Measurements from ENCODE around the gene C4orf51. TPM values are rescaled to one million over a fixed set of nuclear protein-coding genes. Genes with fewer than 3 reads are reported as not detected.
A peak's percentile ranks its signal among the peaks of the same experiment; 100 is the strongest.

The C4orf51 gene
- total RNA-seq, 1 experiment from 2014 or later: not detected

DNA sequence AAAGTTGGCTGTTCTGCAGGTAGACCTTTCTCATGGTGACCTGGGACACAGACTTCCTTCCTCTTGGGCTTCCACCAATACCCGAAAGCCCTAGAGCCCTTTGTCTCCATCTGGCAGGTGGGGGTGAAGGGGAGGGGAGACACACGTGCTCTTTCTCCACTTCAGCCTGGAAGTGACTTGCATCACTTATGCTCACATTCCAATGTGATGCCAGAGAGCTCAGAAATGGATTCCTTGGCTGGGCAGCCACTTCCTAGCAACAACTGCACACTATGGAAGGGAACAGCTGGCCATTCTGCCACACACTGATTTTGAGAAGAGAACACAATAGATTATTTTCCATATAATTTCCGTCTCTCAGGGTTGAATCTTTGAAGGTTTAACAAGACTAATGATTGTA, 36.3 kb downstream of the C4orf51 start:
- Histone ChIP-seq H3K9me3 (ENCODE audit: low read length) (0 out of 2 replicates have a peak, but pooled peaks cover 8% of the 10 kb centered on the region), H4K20me1 (ENCODE audit: low read length) (no peaks in the 10 kb centered on the region), H3K9me2 (replicated peaks; ENCODE audit: low read length) (no peaks in the 10 kb centered on the region), H3K4me1 (ENCODE audit: insufficient read depth, low read length) (no peaks in the 10 kb centered on the region), H3K4me3 (ENCODE audit: low read length) (no peak overlapping the region), H3K4me2 (ENCODE audit: low read length) (no peak overlapping the region), H3K79me2 (ENCODE audit: low read length) (no peaks in the 10 kb centered on the region), H3K27ac (ENCODE audit: low read length) (no peak overlapping the region), H3K27me3 (ENCODE audit: low read length) (no peaks in the 10 kb centered on the region), H3F3A (ENCODE audit: low read length, unreplicated experiment) (no peaks in the 10 kb centered on the region), H3K9ac (ENCODE audit: low read length) (no peak overlapping the region), H3K36me3 (ENCODE audit: low read depth, low read length) (no peaks in the 10 kb centered on the region), H2AFZ (ENCODE audit: low read length) (no peak overlapping the region)
- intact Hi-C loops (cut with micrococcal nuclease): no loop called here
- POLR2A ChIA-PET (ENCODE audit: unreplicated experiment): no interaction called here
- no TSS peak for BruUV-seq (replicated peaks)
- ATAC-seq (no peak), DNase-seq (peak; percentile 11)
- CTCF ChIA-PET: no interaction called here
- TF ChIP-seq EZH2phosphoT487 (IDR thresholded peaks at IDR 0.05; ENCODE audit: borderline replicate concordance, low read length) (no peak), EZH2 (IDR thresholded peaks at IDR 0.05; ENCODE audit: low read length, unreplicated experiment) (no peak)
- TF ChIP-seq, protein P1, sequence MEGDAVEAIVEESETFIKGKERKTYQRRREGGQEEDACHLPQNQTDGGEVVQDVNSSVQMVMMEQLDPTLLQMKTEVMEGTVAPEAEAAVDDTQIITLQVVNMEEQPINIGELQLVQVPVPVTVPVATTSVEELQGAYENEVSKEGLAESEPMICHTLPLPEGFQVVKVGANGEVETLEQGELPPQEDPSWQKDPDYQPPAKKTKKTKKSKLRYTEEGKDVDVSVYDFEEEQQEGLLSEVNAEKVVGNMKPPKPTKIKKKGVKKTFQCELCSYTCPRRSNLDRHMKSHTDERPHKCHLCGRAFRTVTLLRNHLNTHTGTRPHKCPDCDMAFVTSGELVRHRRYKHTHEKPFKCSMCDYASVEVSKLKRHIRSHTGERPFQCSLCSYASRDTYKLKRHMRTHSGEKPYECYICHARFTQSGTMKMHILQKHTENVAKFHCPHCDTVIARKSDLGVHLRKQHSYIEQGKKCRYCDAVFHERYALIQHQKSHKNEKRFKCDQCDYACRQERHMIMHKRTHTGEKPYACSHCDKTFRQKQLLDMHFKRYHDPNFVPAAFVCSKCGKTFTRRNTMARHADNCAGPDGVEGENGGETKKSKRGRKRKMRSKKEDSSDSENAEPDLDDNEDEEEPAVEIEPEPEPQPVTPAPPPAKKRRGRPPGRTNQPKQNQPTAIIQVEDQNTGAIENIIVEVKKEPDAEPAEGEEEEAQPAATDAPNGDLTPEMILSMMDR (conservative IDR thresholded peaks at IDR 0.05; ENCODE audit: low read depth, low read length): no peak

DNA sequence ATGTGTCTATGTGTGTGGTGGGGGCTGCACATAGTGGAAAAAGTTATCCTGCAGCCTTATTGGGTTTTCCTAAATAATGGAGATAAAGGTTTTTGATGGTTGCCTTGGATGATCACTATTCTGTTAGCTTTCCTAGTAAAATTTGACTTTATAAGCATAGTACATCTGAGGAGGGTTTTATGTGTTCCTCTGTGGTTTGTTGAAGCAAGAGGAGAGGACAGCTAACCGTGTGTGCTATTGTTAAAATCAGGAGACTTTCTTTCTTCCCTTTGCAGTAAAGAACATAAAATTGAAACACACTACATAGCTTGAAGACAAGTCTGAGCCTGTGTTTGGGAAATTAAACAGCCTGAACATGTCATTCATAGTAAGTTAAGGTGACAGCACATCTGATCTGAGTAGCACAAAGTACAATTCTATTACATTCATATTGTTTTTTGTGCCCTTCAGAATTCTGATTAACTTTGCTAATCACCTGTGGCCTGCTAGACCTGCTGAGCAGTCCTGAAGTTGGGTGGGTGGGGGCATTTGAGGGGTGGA, 36.8 kb downstream of the C4orf51 start:
- H3K9me2 ChIP-seq (replicated peaks; ENCODE audit: low read length): no peaks in the 10 kb centered on the region
- ChIA-PET CTCF (no interaction called here), POLR2A (ENCODE audit: unreplicated experiment) (no interaction called here)
- H3K36me3 ChIP-seq (ENCODE audit: low read depth, low read length): no peaks in the 10 kb centered on the region
- no peaks in the 10 kb centered on the region for H3K4me1 ChIP-seq (ENCODE audit: insufficient read depth, low read length)
- H2AFZ ChIP-seq (ENCODE audit: low read length): no peak overlapping the region
- H3K79me2 ChIP-seq (ENCODE audit: low read length): no peaks in the 10 kb centered on the region
- BruUV-seq (replicated peaks): no TSS peak
- H3F3A ChIP-seq (ENCODE audit: low read length, unreplicated experiment): no peaks in the 10 kb centered on the region
- no peak for DNase-seq
- H3K4me3 ChIP-seq (ENCODE audit: low read length): no peak overlapping the region
- 0 out of 2 replicates have a peak, but pooled peaks cover 4% of the 10 kb centered on the region for H3K9me3 ChIP-seq (ENCODE audit: low read length)
- ATAC-seq: no peak
- no peak overlapping the region for H3K9ac ChIP-seq (ENCODE audit: low read length)
- no peak overlapping the region for H3K27ac ChIP-seq (ENCODE audit: low read length)
- H3K27me3 ChIP-seq (ENCODE audit: low read length): no peaks in the 10 kb centered on the region
- H3K4me2 ChIP-seq (ENCODE audit: low read length): no peak overlapping the region
- H4K20me1 ChIP-seq (ENCODE audit: low read length): no peaks in the 10 kb centered on the region
- intact Hi-C loops (cut with micrococcal nuclease): no loop called here
- TF ChIP-seq, protein P1 (conservative IDR thresholded peaks at IDR 0.05; ENCODE audit: low read depth, low read length): no peak
- TF ChIP-seq EZH2 (IDR thresholded peaks at IDR 0.05; ENCODE audit: low read length, unreplicated experiment) (no peak), EZH2phosphoT487 (IDR thresholded peaks at IDR 0.05; ENCODE audit: borderline replicate concordance, low read length) (no peak)

DNA sequence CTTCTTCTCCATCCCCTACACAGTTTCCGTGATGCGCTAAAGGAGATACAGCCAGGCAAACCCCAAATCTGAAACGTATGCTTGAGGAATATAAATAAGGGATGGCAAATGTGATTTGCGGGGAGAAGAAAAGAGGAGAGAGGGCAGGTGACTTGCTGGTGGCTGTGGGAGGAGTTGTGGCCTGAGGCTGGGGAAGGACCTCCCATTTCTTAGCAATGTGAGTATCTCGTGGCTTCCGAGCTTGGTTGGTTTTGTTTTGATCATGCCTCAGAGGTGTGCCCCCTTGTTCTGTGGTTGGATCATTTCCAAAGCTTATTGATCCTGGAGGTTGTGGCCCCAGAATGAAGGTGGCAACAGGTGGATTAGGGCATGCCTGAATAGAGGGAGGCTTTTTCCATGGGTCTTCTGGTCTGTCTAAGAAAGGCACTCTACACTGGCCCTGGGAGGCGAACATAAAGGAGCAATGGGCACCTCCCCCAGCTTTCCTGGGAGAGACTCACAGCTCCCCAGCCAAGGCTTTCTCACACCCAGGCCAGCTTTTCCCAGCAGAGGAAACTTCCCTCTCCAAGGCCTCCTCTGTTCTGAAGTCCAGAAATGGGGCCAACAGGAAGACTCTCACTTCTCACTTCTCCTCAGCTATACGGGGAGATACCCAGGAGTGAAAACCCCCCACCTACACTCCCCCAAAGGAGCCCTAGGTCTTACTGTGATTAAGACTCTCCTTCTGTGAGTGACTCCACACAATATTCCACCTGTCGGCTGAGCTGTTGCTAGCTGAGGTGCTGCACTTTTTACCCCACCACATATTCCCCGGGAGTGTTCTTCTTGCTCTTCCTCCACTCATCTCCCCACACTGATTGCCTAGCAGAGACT, 40.0 kb downstream of the C4orf51 start:
- no peaks in the 10 kb centered on the region for H3K27me3 ChIP-seq (ENCODE audit: low read length)
- no peaks in the 10 kb centered on the region for H3K79me2 ChIP-seq (ENCODE audit: low read length)
- H3K9me2 ChIP-seq (replicated peaks; ENCODE audit: low read length): no peaks in the 10 kb centered on the region
- ATAC-seq (no peak), DNase-seq (no peak)
- H3K4me1 ChIP-seq (ENCODE audit: insufficient read depth, low read length): peaks cover 8% of the 10 kb centered on the region; the same call in 1 of the 2 replicates
- no peaks in the 10 kb centered on the region for H4K20me1 ChIP-seq (ENCODE audit: low read length)
- H3K4me2 ChIP-seq (ENCODE audit: low read length): no peak overlapping the region
- CTCF ChIA-PET: no interaction called here
- no peaks in the 10 kb centered on the region for H3F3A ChIP-seq (ENCODE audit: low read length, unreplicated experiment)
- no peaks in the 10 kb centered on the region for H3K9me3 ChIP-seq (ENCODE audit: low read length)
- H3K36me3 ChIP-seq (ENCODE audit: low read depth, low read length): no peaks in the 10 kb centered on the region
- no peak overlapping the region for H2AFZ ChIP-seq (ENCODE audit: low read length)
- H3K27ac ChIP-seq (ENCODE audit: low read length): no peak overlapping the region
- BruUV-seq (replicated peaks): no TSS peak
- TF ChIP-seq, protein P1 (conservative IDR thresholded peaks at IDR 0.05; ENCODE audit: low read depth, low read length): no peak
- no peak for TF ChIP-seq EZH2phosphoT487 (IDR thresholded peaks at IDR 0.05; ENCODE audit: borderline replicate concordance, low read length)
- no peak for TF ChIP-seq EZH2 (IDR thresholded peaks at IDR 0.05; ENCODE audit: low read length, unreplicated experiment)
- no peak overlapping the region for H3K9ac ChIP-seq (ENCODE audit: low read length)
- POLR2A ChIA-PET (ENCODE audit: unreplicated experiment): no interaction called here
- H3K4me3 ChIP-seq (ENCODE audit: low read length): no peak overlapping the region
- intact Hi-C loops (cut with micrococcal nuclease): loop anchor here (10.0 kb wide), 1 partner anchor 1375 kb away; no protein-coding TSS in a partner anchor
